H1 (cell line): ENCODE data around the gene SAMD7. TPM values are rescaled to one million over a fixed set of nuclear protein-coding genes. Genes with fewer than 3 reads are reported as not detected.

ENCODE experiments used
- CTCF ChIA-PET: fragments of 300-600 bp; sonication (Branson Sonifier 250); formaldehyde crosslinking; loops from one replicate; lab custom pipeline; 2021; ENCODE audit not compliant: partially characterized antibody; lab: Charles Lee
- POLR2A ChIA-PET: fragments of 300-600 bp; sonication (Branson Sonifier 250); formaldehyde crosslinking; loops from one replicate; lab custom pipeline; 2021; ENCODE audit warnings: inconsistent platforms; ENCODE audit not compliant: partially characterized antibody; lab: Charles Lee
- DNase-seq, 2 experiments: peaks; one replicate each; pipeline versions ENCODE4 v3.0.0 to v3.0.0-alpha.2; 2010 to 2022; ENCODE audit warnings: low spot score in 2 of 2, low read depth in 1 of 2, mixed read lengths in 1 of 2
- FAIRE-seq: peaks from 2 replicates; lab custom pipeline; 2011; peaks lifted over from hg19 to GRCh38; lab: Jason Lieb, UNC
- H2AFZ ChIP-seq: 2 replicates; pipeline ENCODE4 v1.8.1; 2012; ENCODE audit warnings: low read length, inconsistent platforms
- H2AK5ac ChIP-seq: 2 replicates; pipeline ENCODE4 v1.6.1; 2013; ENCODE audit warnings: low read depth, low read length
- H2BK120ac ChIP-seq: replicated peaks from 2 replicates; pipeline ENCODE3; 2013; ENCODE audit warnings: low read depth, low read length, inconsistent platforms
- H2BK12ac ChIP-seq: 2 replicates; pipeline ENCODE4 v1.6.1; 2013; ENCODE audit warnings: low read depth, low read length
- H2BK15ac ChIP-seq: 2 replicates; pipeline ENCODE4 v1.6.1; 2013; ENCODE audit warnings: low read length
- H2BK20ac ChIP-seq: 2 replicates; pipeline ENCODE4 v1.6.1; 2013; ENCODE audit warnings: low read length
- H2BK5ac ChIP-seq: 2 replicates; pipeline ENCODE4 v1.6.1; 2013; ENCODE audit warnings: low read depth, low read length
- H3K14ac ChIP-seq: 2 replicates; pipeline ENCODE4 v1.6.1; 2013; ENCODE audit warnings: inconsistent platforms; ENCODE audit not compliant: insufficient read length
- H3K18ac ChIP-seq: 2 replicates; pipeline ENCODE4 v1.6.1; 2013; ENCODE audit warnings: low read length; ENCODE audit errors: extremely low read depth
- H3K23ac ChIP-seq: 2 replicates; pipeline ENCODE4 v1.6.1; 2013; ENCODE audit warnings: inconsistent platforms; ENCODE audit not compliant: insufficient read length
- H3K23me2 ChIP-seq: 2 replicates; pipeline ENCODE4 v1.6.1; 2013; ENCODE audit warnings: low read depth, low read length
- H3K27ac ChIP-seq: 2 replicates; pipeline ENCODE4 v1.6.1; 2011; ENCODE audit warnings: low read depth, low read length, inconsistent platforms
- H3K27me3 ChIP-seq, 4 experiments: replicated peaks in 1 of 4; 1 replicate in 1 of 4; 2 replicates in 3 of 4; pipeline versions ENCODE4 v1.6.1 to v1.8.1; 2011 to 2013; ENCODE audit warnings: low read length in 3 of 4, mild to moderate bottlenecking in 3 of 4, inconsistent platforms in 2 of 4, mixed read lengths in 2 of 4, moderate library complexity in 1 of 4; ENCODE audit not compliant: control insufficient read depth in 3 of 4, insufficient read depth in 3 of 4; ENCODE audit errors: extremely low read depth in 1 of 4
- H3K36me3 ChIP-seq, 4 experiments: 2 replicates each; pipeline versions ENCODE4 v1.6.1 to v1.8.1; 2011 to 2013; ENCODE audit warnings: mild to moderate bottlenecking in 4 of 4, low read length in 3 of 4, moderate library complexity in 2 of 4, control low read depth in 1 of 4, inconsistent platforms in 1 of 4; ENCODE audit not compliant: insufficient read depth in 4 of 4, control insufficient read depth in 2 of 4
- H3K4ac ChIP-seq: replicated peaks from 2 replicates; pipeline ENCODE3; 2013; ENCODE audit warnings: low read length, low read depth, mixed read lengths, inconsistent platforms; ENCODE audit not compliant: insufficient read length
- H3K4me1 ChIP-seq, 4 experiments: replicated peaks in 1 of 4; 1 replicate in 1 of 4; 2 replicates in 3 of 4; pipeline versions ENCODE4 v1.6.1 to v1.8.1; 2011 to 2013; ENCODE audit warnings: low read length in 3 of 4, inconsistent platforms in 2 of 4, mixed read lengths in 1 of 4; ENCODE audit not compliant: insufficient read depth in 4 of 4, control insufficient read depth in 3 of 4
- H3K4me2 ChIP-seq, 2 experiments: 2 replicates each; pipeline versions ENCODE4 v1.6.1 to v1.8.1; 2011 to 2013; ENCODE audit warnings: low read depth in 2 of 2, low read length in 2 of 2, control low read depth in 1 of 2, inconsistent platforms in 1 of 2, mild to moderate bottlenecking in 1 of 2; ENCODE audit not compliant: insufficient read depth in 1 of 2
- H3K4me3 ChIP-seq, 4 experiments: fragments of 200-600, 300-600 bp in 1 of 4; sonication (generic), shearing (Covaris generic), sonication (Bioruptor Twin) in 1 of 4; 2 replicates each; pipeline versions ENCODE4 v1.5.1 to v1.8.1; 2011 to 2016; ENCODE audit warnings: low read length in 4 of 4, low read depth in 3 of 4, control low read depth in 2 of 4, inconsistent platforms in 2 of 4, mild to moderate bottlenecking in 2 of 4, mixed read lengths in 1 of 4, moderate library complexity in 1 of 4; ENCODE audit not compliant: insufficient read depth in 2 of 4; ENCODE audit errors: extremely low read depth in 1 of 4
- H3K56ac ChIP-seq: replicated peaks from 2 replicates; pipeline ENCODE3; 2013; ENCODE audit warnings: low read depth, mild to moderate bottlenecking, mixed read lengths, low read length, inconsistent platforms; ENCODE audit not compliant: insufficient read length
- H3K79me1 ChIP-seq: 2 replicates; pipeline ENCODE4 v1.6.1; 2013; ENCODE audit warnings: low read depth, low read length, control low read depth
- H3K79me2 ChIP-seq, 2 experiments: 2 replicates each; pipeline versions ENCODE4 v1.6.1 to v1.8.1; 2012 to 2013; ENCODE audit warnings: low read length in 2 of 2, mild to moderate bottlenecking in 2 of 2, inconsistent platforms in 1 of 2; ENCODE audit not compliant: insufficient read depth in 2 of 2, control insufficient read depth in 1 of 2
- H3K9ac ChIP-seq, 4 experiments: replicated peaks in 1 of 4; 1 replicate in 1 of 4; 2 replicates in 3 of 4; pipeline versions ENCODE4 v1.6.1 to v1.8.1; 2011 to 2013; ENCODE audit warnings: low read depth in 3 of 4, low read length in 3 of 4, control low read depth in 2 of 4, mild to moderate bottlenecking in 2 of 4, moderate library complexity in 2 of 4, inconsistent platforms in 1 of 4; ENCODE audit errors: extremely low read depth in 1 of 4
- H3K9me3 ChIP-seq, 2 experiments: 2 replicates each; pipeline versions ENCODE4 v1.6.1 to v1.8.1; 2012 to 2013; ENCODE audit warnings: mild to moderate bottlenecking in 2 of 2, moderate library complexity in 2 of 2, control low read depth in 1 of 2, inconsistent platforms in 1 of 2, low read depth in 1 of 2, low read length in 1 of 2, mixed read lengths in 1 of 2; ENCODE audit not compliant: insufficient read depth in 2 of 2
- H4K20me1 ChIP-seq, 2 experiments: replicated peaks in 1 of 2; 2 replicates each; pipeline versions ENCODE3 to v1.8.1; 2011 to 2013; ENCODE audit warnings: inconsistent platforms in 2 of 2, low read length in 2 of 2, mild to moderate bottlenecking in 1 of 2; ENCODE audit not compliant: insufficient read depth in 2 of 2, control insufficient read depth in 1 of 2
- H4K5ac ChIP-seq: 2 replicates; pipeline ENCODE4 v1.6.1; 2013; ENCODE audit warnings: low read length, low read depth, mixed read lengths, inconsistent platforms; ENCODE audit not compliant: insufficient read length
- H4K8ac ChIP-seq: 2 replicates; pipeline ENCODE4 v1.8.0; 2013; ENCODE audit warnings: mild to moderate bottlenecking, moderate library complexity, low read length, inconsistent platforms; ENCODE audit not compliant: insufficient read depth; ENCODE audit errors: extremely low read depth
- H4K91ac ChIP-seq: replicated peaks from 2 replicates; pipeline ENCODE3; 2013; ENCODE audit warnings: low read length, mixed read lengths, inconsistent platforms; ENCODE audit not compliant: insufficient read length
- BRCA1 ChIP-seq: IDR thresholded peaks from 2 replicates; pipeline ENCODE4 v1.6.1; 2012; ENCODE audit warnings: low read depth, low read length, improper control_type of control experiment
- CTBP2 ChIP-seq: IDR thresholded peaks from 2 replicates; pipeline ENCODE4 v1.7.0; 2011; ENCODE audit warnings: borderline replicate concordance, mild to moderate bottlenecking, moderate library complexity, mixed read lengths, low read length; ENCODE audit not compliant: insufficient read depth, insufficient read length
- GABPA ChIP-seq: IDR thresholded peaks from 2 replicates; pipeline ENCODE4 v1.6.1; 2011; ENCODE audit warnings: mild to moderate bottlenecking, low read length, moderate library complexity, borderline replicate concordance; ENCODE audit not compliant: insufficient read depth
- HDAC2 ChIP-seq, 2 experiments: fragments of 300-600 bp in 1 of 2; sonication (generic) in 1 of 2; IDR thresholded peaks; 2 replicates each; pipeline ENCODE4 v1.6.1; 2011 to 2012; ENCODE audit warnings: low read depth in 2 of 2, low read length in 2 of 2, mild to moderate bottlenecking in 2 of 2, moderate library complexity in 2 of 2, borderline replicate concordance in 1 of 2, inconsistent platforms in 1 of 2
- HDAC6 ChIP-seq: IDR thresholded peaks from one replicate; pipeline ENCODE4 v1.7.1; 2012; ENCODE audit warnings: low read depth, mild to moderate bottlenecking, inconsistent platforms, low read length, moderate library complexity
- SIN3A ChIP-seq, 2 experiments: IDR thresholded peaks in 1 of 2; conservative IDR thresholded peaks in 1 of 2; 2 replicates each; pipeline ENCODE4 v1.6.1; 2011 to 2012; ENCODE audit warnings: low read length in 2 of 2, improper control_type of control experiment in 1 of 2, low read depth in 1 of 2, mild to moderate bottlenecking in 1 of 2
- TAF7 ChIP-seq: optimal IDR thresholded peaks from 2 replicates; pipeline ENCODE3; 2011; ENCODE audit warnings: low read depth, mild to moderate bottlenecking, inconsistent platforms, low read length, moderate library complexity, borderline replicate concordance
- TCF12 ChIP-seq: IDR thresholded peaks from 2 replicates; pipeline ENCODE4 v1.6.1; 2011; ENCODE audit warnings: low read depth, mild to moderate bottlenecking, low read length
- WGBS, 2 experiments: shearing (Covaris generic) in 1 of 2; methylation state at CpG; one replicate each; pipeline versions ENCODE4 v1.1.6 to v1.1.7; 2013 to 2015; ENCODE audit warnings: low lambda C conversion rate in 2 of 2, mixed read lengths in 2 of 2, inconsistent platforms in 1 of 2, low coverage in 1 of 2, missing lambda C conversion rate in 1 of 2; ENCODE audit not compliant: insufficient replicate concordance in 2 of 2, insufficient coverage in 1 of 2, insufficient read length in 1 of 2; ENCODE audit errors: extremely low coverage in 1 of 2, missing lambda C conversion rate in 1 of 2; 5-methylcytosine and 5-hydroxymethylcytosine counted together
- polyA plus RNA-seq, 7 experiments: library from polyadenylated mRNA; depleted of rRNA in 3 of 7; stranded (reverse) in 5 of 7; unstranded in 2 of 7; fragments of >200 nt in 5 of 7; fragments of 200-250 nt in 2 of 7; gene quantifications; 1 replicate in 5 of 7; 2 replicates in 1 of 7; 4 replicates in 1 of 7; pipeline versions ENCODE4 v1.2.1 to v1.2.3, GENCODE V29; 2011 to 2013; ENCODE audit warnings: missing spikeins in 2 of 7, mixed read lengths in 2 of 7
- total RNA-seq: library from RNA; stranded (reverse); fragmentation: NEBNext Ultra II Directional; extraction: Animal tissue kit (Norgen Biotek cat#: 25700); gene quantifications from 2 replicates; pipeline ENCODE4 v1.2.1, GENCODE V29; 2021

Gene SAMD7
- total and polyA plus RNA-seq, 2 of the 8 experiments (the other 6 are each of a cell fraction or from before 2014, with no cell fraction given), result not detected

GRCh38 chr3:169980055-169980454, 68.7 kb downstream of the SAMD7 start:
- Histone ChIP-seq H4K20me1 (peaks cover 0 to 4% of the 10 kb centered on the region in 2 experiments), H2BK12ac (no peak overlapping the region), H2AFZ (no peak overlapping the region), H3K56ac (no peak overlapping the region), H3K4me3 (no peak overlapping the region), H3K36me3 (peaks cover 16 to 92% (median 44%) of the 10 kb centered on the region in 4 experiments), H3K23me2 (no peaks in the 10 kb centered on the region), H3K9ac (no peak overlapping the region), H3K23ac (no peak overlapping the region), H3K4ac (no peak overlapping the region), H3K79me2 (peaks cover 0 to 7% of the 10 kb centered on the region in 2 experiments; a peak in 1 of 4 replicates), H3K27me3 (no peaks in the 10 kb centered on the region), H2BK15ac (no peak overlapping the region), H3K18ac (no peak overlapping the region), H2AK5ac (no peak overlapping the region), H2BK20ac (no peak overlapping the region), H3K79me1 (no peaks in the 10 kb centered on the region), H4K5ac (no peak overlapping the region), H3K4me1 (no peaks in the 10 kb centered on the region), H3K14ac (no peak overlapping the region), H3K27ac (no peak overlapping the region), H3K9me3 (no peaks in the 10 kb centered on the region), H4K91ac (no peak overlapping the region), H2BK120ac (no peak overlapping the region), H3K4me2 (no peak overlapping the region), H2BK5ac (no peak overlapping the region), H4K8ac (no peak overlapping the region)
- DNase-seq (no peak), FAIRE-seq (no peak)
- WGBS, 2 experiments, result 89% methylated on average over 2 of the region's 2 CpGs; no CpG with 5 or more reads in 1 of the 2 experiments
- TF ChIP-seq TCF12 (no peak), CTBP2 (no peak), BRCA1 (no peak), HDAC6 (no peak), TAF7 (no peak), HDAC2 (IDR thresholded peaks at IDR 0.05; ENCODE audit: borderline replicate concordance in 1 of 2, low read depth in 2 of 2, low read length in 2 of 2) (no peak), GABPA (no peak), SIN3A (conservative IDR thresholded peaks at IDR 0.05 in 1 of 2, IDR thresholded peaks at IDR 0.05 in 1 of 2; ENCODE audit: low read depth in 1 of 2, low read length in 2 of 2) (no peak)
- ChIA-PET CTCF (interaction anchor here (0.7 to 1.3 kb wide), 2 partner anchors 119 to 938 kb away, joined by 3 read pairs; no protein-coding TSS in a partner anchor), POLR2A (interaction anchor here (0.6 to 1.5 kb wide), 2 partner anchors 14 to 61 kb away, joined by 3 read pairs; no protein-coding TSS in a partner anchor)
